Activated effector memory CD4-positive, alpha-beta T cell treated with Interleukin-2 at 50 U/mL for 16 hours (primary cell): ENCODE data around the gene MOCS3.
"Not testable (repeated sequence)": the region's sequence is repeated elsewhere in the genome, so short reads cannot be mapped to it uniquely, and the experiment has no call there.

Experiments
- DNase-seq: peaks from one replicate; pipeline ENCODE4 v3.0.0-alpha.2; 2020

Gene MOCS3

DNA sequence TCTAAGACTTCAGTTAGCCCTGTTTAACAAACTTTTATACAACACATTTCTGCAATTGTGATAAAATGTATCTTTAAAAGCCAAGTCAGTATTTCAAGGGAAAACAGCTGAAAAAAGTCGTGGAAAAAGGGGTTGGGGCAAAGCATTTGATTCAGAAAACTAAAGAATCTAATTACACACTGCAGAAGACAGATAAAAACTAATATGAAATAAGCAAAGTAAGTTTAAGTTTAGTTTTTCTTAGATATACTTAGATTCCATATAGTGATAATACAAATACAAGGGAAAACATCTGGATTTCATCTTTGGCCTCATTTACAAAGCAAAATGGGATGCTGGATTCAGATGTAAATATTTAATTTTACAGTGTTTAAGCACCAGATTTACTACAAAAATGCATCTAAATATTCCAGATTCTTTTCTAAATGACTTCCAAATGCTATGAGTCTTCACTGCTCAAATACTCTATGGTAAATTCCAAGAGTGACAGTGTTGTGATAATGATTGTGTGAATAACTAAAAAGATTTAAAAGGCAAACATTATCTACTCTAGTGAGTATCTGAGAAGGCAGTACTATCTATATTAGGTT lies 25.8 kb upstream of the MOCS3 start:
- no peak for DNase-seq

DNA sequence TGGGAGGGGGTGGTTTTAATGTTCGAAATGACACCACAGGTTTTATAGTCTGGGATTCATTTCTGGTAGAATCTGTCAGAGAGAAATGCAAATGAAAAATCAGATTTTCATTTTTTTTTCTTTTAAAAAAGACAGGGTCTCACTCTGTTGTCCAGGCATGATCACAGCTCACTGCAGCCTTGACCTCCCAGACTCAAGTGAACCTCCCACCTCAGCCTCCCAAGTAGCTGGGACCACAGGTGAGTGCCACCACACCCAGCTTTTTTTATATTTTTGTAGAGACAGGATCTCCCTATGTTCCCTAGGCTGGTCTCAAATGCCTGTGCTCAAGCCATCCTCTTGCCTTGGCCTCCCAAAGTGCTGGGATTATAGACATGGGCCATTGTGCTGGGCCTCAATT lies 25.0 kb upstream of the MOCS3 start:
- no peak for DNase-seq

DNA sequence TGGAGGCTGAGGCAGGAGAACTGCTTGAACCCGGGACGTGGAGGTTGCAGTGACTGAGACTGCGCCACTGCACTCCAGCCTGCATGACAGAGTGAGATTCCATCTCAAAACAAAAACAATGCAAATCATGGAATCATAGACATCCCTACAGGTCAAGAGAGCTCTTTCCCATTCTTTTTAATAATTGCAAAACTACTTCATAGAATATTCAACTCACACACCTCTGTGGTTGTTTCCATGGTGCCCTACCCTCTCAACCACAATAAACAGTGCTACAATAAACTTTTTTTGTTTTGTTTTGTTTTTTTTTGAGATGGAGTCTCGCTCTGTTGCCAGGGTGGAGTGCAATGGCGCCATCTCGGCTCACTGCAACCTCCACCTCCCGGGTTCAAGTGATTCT lies 15.5 kb upstream of the MOCS3 start:
- DNase-seq: no peak

GRCh38 chr20:50948132-50948785 lies 10.4 kb upstream of the MOCS3 start:
- DNase-seq: no peak

DNA sequence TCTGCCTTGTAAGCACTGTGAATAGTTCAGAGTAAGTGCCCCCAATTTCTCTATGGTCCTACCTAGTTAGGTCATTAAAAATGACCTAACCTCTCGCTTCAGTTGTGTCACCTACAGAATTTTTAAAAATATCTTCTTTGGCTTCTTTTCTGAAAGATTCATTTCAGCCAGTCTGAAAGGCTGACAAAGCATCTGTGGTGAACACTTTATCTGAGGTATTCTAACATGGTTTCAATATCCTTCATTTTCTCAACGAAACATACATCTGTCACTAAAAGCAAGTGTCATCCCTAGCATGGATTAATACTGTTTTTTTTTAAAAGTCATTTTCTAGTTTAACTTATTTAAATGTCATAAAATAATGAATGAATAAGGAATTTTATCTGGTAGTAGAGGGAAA lies 5.4 kb upstream of the MOCS3 start:
- no peak for DNase-seq

DNA sequence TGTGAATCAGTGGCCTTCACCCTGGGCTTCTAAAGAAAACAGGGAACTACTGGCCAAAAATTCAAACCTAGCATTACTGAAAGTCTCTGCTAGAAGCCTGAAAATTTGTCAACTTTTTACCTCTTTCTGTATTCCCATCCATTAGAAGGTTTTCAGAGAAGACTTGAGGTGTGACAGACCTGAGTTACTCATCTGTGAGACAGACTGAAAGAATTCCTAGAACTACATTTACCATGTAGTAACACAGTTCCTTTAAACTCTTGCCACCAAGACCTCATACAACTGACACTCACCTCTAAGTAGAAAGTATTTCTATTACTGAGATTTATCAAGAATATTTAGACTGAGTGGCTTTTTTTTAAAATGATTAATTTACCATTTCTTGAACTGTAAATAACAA lies 4.8 kb upstream of the MOCS3 start:
- DNase-seq: no peak

DNA sequence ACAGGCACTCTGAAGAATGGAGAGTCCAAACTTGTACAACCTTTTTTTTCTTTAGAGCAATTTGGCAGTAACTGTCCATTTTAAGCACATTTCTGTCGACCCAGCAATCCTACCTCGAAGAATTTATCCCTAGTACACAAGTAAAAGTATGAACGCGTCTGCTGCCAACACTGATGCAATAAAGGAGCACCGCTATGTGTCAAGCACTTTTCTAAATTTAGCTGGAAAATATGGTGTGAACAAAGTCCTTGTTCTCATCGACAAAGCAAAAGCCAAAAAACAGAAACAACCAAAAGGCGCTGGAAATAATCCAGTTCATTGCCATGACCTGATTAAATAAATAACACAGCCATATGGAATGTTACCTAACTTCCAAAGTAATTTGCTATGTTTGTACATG lies 1.3 kb upstream of the MOCS3 start:
- no peak for DNase-seq

DNA sequence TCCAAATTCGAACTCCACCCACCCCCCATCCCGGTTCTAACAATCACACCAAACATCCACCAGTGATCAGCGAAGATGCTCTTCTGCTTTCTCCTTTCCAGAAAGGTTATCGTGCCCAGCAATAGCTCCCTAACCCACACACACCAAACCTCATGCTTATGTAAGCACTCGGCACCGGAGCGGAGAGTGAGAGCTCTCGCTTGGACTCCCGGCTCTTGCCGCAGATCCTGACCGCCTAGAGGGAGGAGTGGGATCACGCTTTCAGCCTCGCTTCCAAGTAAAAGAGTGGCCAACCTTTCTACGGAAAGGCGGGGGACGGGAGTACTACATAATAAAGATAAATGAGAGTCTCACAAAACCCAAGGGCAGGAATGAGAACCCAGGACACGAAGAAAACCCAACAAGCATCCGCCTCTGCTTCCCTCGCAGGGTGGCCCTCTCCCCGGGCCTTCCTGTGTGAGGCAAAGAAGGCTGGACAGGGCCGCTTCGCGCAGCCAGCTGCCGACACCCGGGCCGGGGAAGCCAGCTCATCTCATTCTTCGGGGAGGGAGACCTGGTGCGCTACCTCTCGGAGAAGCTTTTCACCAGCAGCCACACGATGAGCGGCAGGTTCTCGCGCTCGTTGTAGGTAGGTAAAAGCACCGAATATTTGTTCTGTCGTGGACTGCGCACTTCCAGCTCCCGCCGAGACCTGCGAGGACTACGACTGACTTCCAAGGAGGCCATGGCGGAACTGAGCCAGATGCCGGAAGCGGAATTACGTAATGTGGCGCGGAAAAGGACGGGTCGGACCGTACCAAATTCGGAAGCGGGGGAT lies 612 bp upstream of the MOCS3 start, which contains the start of gene DPM1:
TSS of gene DPM1 (minus strand) at position 735 of the 817 bp plus-strand sequence. CDS start at position 726, 9 bp downstream.
- DNase-seq: peak; percentile 80

DNA sequence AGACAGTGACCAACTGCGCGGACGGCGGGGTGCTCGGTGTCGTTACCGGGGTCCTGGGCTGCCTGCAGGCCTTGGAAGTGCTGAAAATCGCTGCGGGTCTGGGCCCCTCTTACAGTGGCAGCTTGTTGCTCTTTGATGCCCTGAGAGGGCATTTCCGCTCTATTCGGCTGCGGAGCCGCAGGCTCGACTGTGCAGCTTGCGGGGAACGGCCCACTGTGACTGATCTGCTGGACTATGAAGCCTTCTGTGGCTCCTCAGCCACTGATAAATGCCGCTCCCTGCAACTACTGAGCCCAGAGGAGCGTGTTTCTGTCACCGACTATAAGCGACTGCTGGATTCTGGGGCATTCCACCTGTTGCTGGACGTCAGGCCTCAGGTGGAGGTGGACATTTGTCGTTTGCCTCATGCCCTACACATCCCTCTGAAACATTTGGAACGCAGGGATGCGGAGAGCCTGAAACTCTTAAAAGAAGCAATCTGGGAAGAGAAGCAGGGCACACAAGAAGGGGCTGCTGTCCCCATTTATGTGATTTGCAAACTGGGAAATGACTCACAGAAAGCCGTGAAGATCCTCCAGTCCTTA lies 1.0 kb downstream of the MOCS3 start:
- DNase-seq: no peak

DNA sequence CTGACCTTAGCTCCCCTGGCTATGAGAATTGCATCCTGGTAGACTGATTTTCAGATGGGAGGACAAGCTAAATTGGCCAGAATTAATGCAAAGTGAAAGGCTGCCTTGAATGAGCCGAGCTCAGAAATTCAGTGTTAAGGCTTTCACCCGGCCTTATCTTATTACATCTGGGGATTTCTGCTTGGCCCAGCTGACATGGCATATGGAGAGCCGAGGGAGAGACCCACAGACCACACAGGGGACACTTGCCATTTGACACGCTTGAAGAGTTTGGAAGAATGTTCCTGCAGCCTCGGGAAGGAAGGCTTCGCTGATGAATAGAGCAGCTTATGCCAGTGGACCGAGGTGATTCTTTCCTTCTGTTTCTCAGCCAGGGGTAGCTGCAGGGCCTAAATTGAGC lies 9.0 kb downstream of the MOCS3 start:
- DNase-seq: no peak

DNA sequence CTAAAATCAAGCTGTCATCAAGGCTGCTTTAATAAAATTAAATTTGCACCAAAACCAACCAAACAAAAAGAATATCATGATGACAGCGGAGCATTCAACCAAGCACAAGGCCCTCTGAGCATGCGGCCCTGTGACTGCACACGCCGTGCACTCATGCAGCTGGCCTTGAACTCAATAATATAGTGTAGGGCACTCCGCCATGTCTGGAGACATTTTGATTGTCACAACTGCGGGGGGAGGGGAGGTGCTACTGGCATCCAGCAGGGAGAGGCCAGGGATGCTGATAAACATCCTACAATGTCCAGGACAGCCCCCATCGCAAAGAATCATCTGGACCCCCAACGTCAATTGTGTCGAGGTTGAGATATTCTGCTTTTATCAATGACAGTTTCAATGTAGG lies 9.7 kb downstream of the MOCS3 start:
- DNase-seq: no peak

- no peak for DNase-seq
Measured at GRCh38 chr20:50969435-50969834, 10.8 kb downstream of the MOCS3 start.

DNA sequence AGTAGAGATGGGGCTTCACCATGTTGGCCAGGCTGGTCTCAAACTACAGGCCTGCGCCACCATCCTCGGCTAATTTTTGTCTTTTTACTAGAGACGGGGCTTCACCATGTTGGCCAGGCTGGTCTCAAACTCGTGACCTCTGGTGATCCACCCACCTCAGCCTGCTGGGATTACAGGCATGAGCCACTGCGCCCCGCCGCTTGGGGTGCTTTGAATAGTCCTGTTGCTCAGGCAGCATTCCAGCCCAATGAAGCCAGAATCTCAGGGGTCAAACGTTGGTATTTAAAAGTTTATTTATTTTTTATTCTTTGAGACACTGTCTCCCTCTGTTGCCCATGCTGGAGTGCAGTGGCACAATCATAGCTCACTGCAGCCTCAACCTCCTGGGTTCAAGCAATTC lies 11.3 kb downstream of the MOCS3 start:
- no peak for DNase-seq

GRCh38 chr20:50975701-50976330 lies 17.2 kb downstream of the MOCS3 start:
- DNase-seq: no peak

- no peak for DNase-seq
Measured at GRCh38 chr20:50977066-50978021, 18.7 kb downstream of the MOCS3 start.

DNA sequence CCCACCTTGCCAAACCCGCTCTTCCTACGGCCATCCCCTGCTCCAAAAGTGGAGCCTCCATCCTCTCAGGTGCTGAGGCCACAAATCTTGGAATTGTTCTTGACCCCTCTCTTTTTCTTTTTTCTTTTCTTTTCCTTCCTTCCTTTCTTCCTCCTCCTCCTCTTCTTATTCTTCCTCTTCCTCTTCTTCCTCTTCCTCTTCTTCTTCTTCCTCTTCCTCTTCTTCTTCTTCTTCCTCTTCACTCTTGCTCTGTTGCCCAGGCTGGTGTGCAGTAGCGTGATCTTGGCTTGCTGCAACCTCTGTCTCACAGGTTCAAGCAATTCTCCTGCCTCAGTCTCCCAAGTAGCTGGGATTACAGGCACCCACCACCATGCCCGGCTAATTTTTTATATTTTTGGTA lies 19.9 kb downstream of the MOCS3 start:
- DNase-seq: not testable (repeated sequence)

GRCh38 chr20:50980071-50980681 lies 21.6 kb downstream of the MOCS3 start:
- DNase-seq: no peak

- peak; percentile 8 for DNase-seq
Measured at GRCh38 chr20:50980851-50981713, 22.5 kb downstream of the MOCS3 start.

DNA sequence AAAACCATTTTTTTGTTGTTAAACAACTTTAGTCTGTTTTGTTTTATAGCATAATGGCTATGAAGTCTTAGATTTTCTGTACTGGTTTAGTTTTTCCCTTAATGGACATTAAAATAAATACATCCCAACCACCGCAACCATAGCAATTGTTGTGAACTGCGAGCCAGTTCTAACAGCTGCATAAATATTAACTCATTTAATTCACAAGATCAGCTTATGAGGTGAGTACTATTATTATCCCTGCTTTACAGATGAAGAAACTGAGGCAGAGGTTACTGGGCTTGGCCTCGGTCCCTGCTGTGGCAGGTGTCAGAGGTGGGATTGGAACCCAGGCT lies 23.1 kb downstream of the MOCS3 start:
- DNase-seq: no peak

- no peak for DNase-seq
Measured at GRCh38 chr20:50982363-50982762, 23.7 kb downstream of the MOCS3 start.

GRCh38 chr20:50983321-50983720 lies 24.7 kb downstream of the MOCS3 start:
- DNase-seq: no peak
